CD14-positive monocyte (primary cell): ENCODE data around the gene HSPG2. TPM values are rescaled to one million over a fixed set of nuclear protein-coding genes. Genes with fewer than 3 reads are reported as not detected.
"Not testable (repeated sequence)": the region's sequence is repeated elsewhere in the genome, so short reads cannot be mapped to it uniquely, and the experiment has no call there.

Source experiments
- DNase-seq, 3 donors: peaks; one replicate each; pipeline ENCODE4 v3.0.0-alpha.2; 2011 to 2022
- H2AFZ ChIP-seq: 2 replicates; pipeline ENCODE4 v1.6.0; 2012; ENCODE audit warnings: mild to moderate bottlenecking, low read depth, low read length, inconsistent platforms; ENCODE audit not compliant: insufficient read depth, poor library complexity, severe bottlenecking
- H3K27ac ChIP-seq, 2 donors: 1 replicate in 1 of 2; 2 replicates in 1 of 2; pipeline ENCODE4 v1.5.1; 2012 to 2013; ENCODE audit warnings: low read length in 2 of 2, control low read depth in 1 of 2, inconsistent platforms in 1 of 2, low read depth in 1 of 2, mild to moderate bottlenecking in 1 of 2
- H3K27me3 ChIP-seq, 2 donors: one replicate each; pipeline versions ENCODE4 v1.6.0 to v1.6.1; 2011 to 2013; ENCODE audit warnings: low read length in 2 of 2; ENCODE audit not compliant: control insufficient read depth in 2 of 2, insufficient read depth in 2 of 2
- H3K36me3 ChIP-seq, 2 donors: replicated peaks in 1 of 2; 1 replicate in 1 of 2; 2 replicates in 1 of 2; pipeline versions ENCODE4 v1.5.1 to v1.6.1; 2012 to 2013; ENCODE audit warnings: low read length in 2 of 2, control low read depth in 1 of 2, inconsistent platforms in 1 of 2, mild to moderate bottlenecking in 1 of 2; ENCODE audit not compliant: insufficient read depth in 2 of 2, control insufficient read depth in 1 of 2
- H3K4me1 ChIP-seq, 2 donors: 1 replicate in 1 of 2; 2 replicates in 1 of 2; pipeline versions ENCODE4 v1.5.1 to v1.6.1; 2012 to 2013; ENCODE audit warnings: low read length in 2 of 2, control low read depth in 1 of 2, inconsistent platforms in 1 of 2, mild to moderate bottlenecking in 1 of 2, moderate library complexity in 1 of 2; ENCODE audit not compliant: insufficient read depth in 2 of 2, control insufficient read depth in 1 of 2
- H3K4me2 ChIP-seq: replicated peaks from 2 replicates; pipeline ENCODE3; 2012; ENCODE audit warnings: low read length, moderate library complexity, mild to moderate bottlenecking; ENCODE audit not compliant: poor library complexity, severe bottlenecking; ENCODE audit errors: extremely low read depth
- H3K4me3 ChIP-seq, 3 experiments: fragments of 200-600 bp in 1 of 3; sonication (generic) in 1 of 3; replicated peaks in 1 of 3; 1 replicate in 2 of 3; 2 replicates in 1 of 3; pipeline ENCODE4 v1.5.1; 2011 to 2013; ENCODE audit warnings: low read length in 3 of 3, mild to moderate bottlenecking in 3 of 3, control low read depth in 2 of 3, low read depth in 2 of 3, inconsistent platforms in 1 of 3, moderate library complexity in 1 of 3
- H3K79me2 ChIP-seq: 2 replicates; pipeline ENCODE4 v1.6.0; 2012; ENCODE audit warnings: mild to moderate bottlenecking, control low read depth, inconsistent platforms, low read length, moderate library complexity; ENCODE audit not compliant: insufficient read depth
- H3K9ac ChIP-seq: 2 replicates; pipeline ENCODE4 v1.6.0; 2017; ENCODE audit warnings: low read length, mild to moderate bottlenecking; ENCODE audit not compliant: insufficient read depth, poor library complexity, severe bottlenecking
- H3K9me3 ChIP-seq, 2 donors: replicated peaks in 1 of 2; 1 replicate in 1 of 2; 2 replicates in 1 of 2; pipeline versions ENCODE4 v1.5.1 to v1.6.1; 2012 to 2013; ENCODE audit warnings: low read length in 2 of 2, control low read depth in 1 of 2; ENCODE audit not compliant: control insufficient read depth in 1 of 2, insufficient read depth in 1 of 2
- H4K20me1 ChIP-seq: 2 replicates; pipeline ENCODE4 v1.6.0; 2012; ENCODE audit warnings: mild to moderate bottlenecking, low read length, control low read depth, moderate library complexity; ENCODE audit not compliant: insufficient read depth
- H3K27ac Mint-ChIP-seq, 7 donors: one replicate each; pipeline ENCODE4 v1.8.0; 2020; ENCODE audit warnings: mild to moderate bottlenecking in 7 of 7, mixed read lengths in 7 of 7, moderate library complexity in 6 of 7, inconsistent platforms in 2 of 7
- H3K27me3 Mint-ChIP-seq, 3 donors: one replicate each; pipeline ENCODE4 v1.8.0; 2021 to 2022; ENCODE audit warnings: low read depth in 3 of 3, mild to moderate bottlenecking in 3 of 3, mixed read lengths in 3 of 3, moderate library complexity in 3 of 3, inconsistent platforms in 1 of 3
- H3K36me3 Mint-ChIP-seq, 2 donors: one replicate each; pipeline ENCODE4 v1.8.0; 2020; ENCODE audit warnings: mixed read lengths in 2 of 2, inconsistent platforms in 1 of 2, mild to moderate bottlenecking in 1 of 2
- H3K4me1 Mint-ChIP-seq: one replicate; pipeline ENCODE4 v1.8.0; 2020; ENCODE audit warnings: mild to moderate bottlenecking, mixed read lengths
- H3K4me3 Mint-ChIP-seq, 2 donors: one replicate each; pipeline ENCODE4 v1.8.0; 2020; ENCODE audit warnings: mild to moderate bottlenecking in 2 of 2, mixed read lengths in 2 of 2, moderate library complexity in 1 of 2
- H3K9me3 Mint-ChIP-seq, 7 donors: one replicate each; pipeline ENCODE4 v1.8.0; 2020 to 2022; ENCODE audit warnings: mixed read lengths in 7 of 7, mild to moderate bottlenecking in 6 of 7, moderate library complexity in 6 of 7, inconsistent platforms in 2 of 7
- WGBS: methylation state at CpG from one replicate; pipeline ENCODE4 v1.1.5; 2013; ENCODE audit warnings: missing lambda C conversion rate; ENCODE audit not compliant: insufficient coverage; 5-methylcytosine and 5-hydroxymethylcytosine counted together
- intact Hi-C, 2 donors: fragments of 100-400 bp; cut with micrococcal nuclease; formaldehyde crosslinking; loops; one replicate each; pipeline versions ENCODE4 v1.15.0 to v1.15.1; 2023
- polyA plus RNA-seq, 3 donors: library from polyadenylated mRNA; depleted of rRNA in 1 of 3; unstranded in 2 of 3; stranded (reverse) in 1 of 3; fragments of 300-500 nt in 2 of 3; fragments of >200 nt in 1 of 3; fragmentation: Illumina TruSeq in 2 of 3; gene quantifications; 1 replicate in 2 of 3; 2 replicates in 1 of 3; pipeline ENCODE4 v1.2.3, GENCODE V29; 2012 to 2021

The HSPG2 gene
- polyA plus RNA-seq, 3 donors = 0.44 TPM; not detected in 2

DNA sequence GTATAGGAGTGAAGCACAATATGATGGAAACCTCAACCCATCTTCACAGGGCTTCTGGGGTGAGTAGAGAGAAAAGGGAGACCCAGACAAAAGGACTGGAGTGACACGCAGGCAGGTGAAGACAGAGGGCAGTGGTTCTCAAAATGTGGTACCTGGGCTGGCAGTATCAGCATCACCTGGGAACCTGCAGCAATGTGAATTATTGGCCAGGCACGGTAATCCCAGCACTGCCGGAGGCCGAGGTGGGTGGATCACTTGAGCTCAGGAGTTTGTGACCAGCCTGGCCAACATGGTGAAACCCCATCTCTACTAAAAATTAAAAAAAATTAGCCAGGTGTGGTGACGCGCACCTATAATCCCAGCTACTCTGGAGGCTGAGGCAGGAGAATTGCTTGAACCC is 45.0 kb upstream of the HSPG2 start:
- 86% methylated on average over 3 of the region's 6 CpGs for WGBS

DNA sequence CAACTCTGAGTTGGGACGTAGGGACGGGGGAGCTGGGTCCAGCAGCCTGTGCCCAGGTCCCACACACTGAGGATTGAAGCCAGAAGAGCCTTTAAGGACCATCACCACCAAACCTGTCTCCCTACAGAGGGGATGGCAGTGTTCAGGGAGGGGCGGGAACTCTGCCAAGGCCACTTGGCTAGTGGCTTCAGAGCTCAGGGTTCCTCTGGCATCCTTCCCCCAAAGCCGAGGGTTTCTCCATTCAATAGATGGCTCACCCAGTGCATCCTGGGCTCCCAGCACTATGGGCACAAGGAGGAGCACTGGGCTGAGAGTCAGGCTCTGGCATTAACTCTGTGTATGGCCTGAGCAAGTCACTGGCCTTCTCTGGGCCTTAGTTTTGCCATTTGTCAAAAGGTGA is 44.1 kb upstream of the HSPG2 start:
- H3K4me3 ChIP-seq, H3K36me3 Mint-ChIP-seq, H3K27ac ChIP-seq, H3K27ac Mint-ChIP-seq, H3K36me3 ChIP-seq, H3K4me2 ChIP-seq, H3K27me3 Mint-ChIP-seq, DNase-seq, H3K4me1 ChIP-seq, H3K9ac ChIP-seq, H2AFZ ChIP-seq, H4K20me1 ChIP-seq, H3K9me3 Mint-ChIP-seq, H3K27me3 ChIP-seq, H3K4me1 Mint-ChIP-seq, H3K79me2 ChIP-seq, H3K4me3 Mint-ChIP-seq, H3K9me3 ChIP-seq, intact Hi-C loops: not testable (repeated sequence)
- 88% methylated on average over 1 of the region's 4 CpGs for WGBS

More for the DNA sequence above, 45.0 kb upstream of the HSPG2 start:
- H3K9me3 Mint-ChIP-seq, H3K36me3 Mint-ChIP-seq, H3K4me1 ChIP-seq, H3K79me2 ChIP-seq, H3K27ac Mint-ChIP-seq, H3K36me3 ChIP-seq, H4K20me1 ChIP-seq, H2AFZ ChIP-seq, H3K4me2 ChIP-seq, H3K9me3 ChIP-seq, H3K27me3 Mint-ChIP-seq, H3K4me1 Mint-ChIP-seq, H3K4me3 Mint-ChIP-seq, H3K4me3 ChIP-seq, H3K27me3 ChIP-seq, H3K9ac ChIP-seq, intact Hi-C loops, H3K27ac ChIP-seq, DNase-seq: not testable (repeated sequence)

DNA sequence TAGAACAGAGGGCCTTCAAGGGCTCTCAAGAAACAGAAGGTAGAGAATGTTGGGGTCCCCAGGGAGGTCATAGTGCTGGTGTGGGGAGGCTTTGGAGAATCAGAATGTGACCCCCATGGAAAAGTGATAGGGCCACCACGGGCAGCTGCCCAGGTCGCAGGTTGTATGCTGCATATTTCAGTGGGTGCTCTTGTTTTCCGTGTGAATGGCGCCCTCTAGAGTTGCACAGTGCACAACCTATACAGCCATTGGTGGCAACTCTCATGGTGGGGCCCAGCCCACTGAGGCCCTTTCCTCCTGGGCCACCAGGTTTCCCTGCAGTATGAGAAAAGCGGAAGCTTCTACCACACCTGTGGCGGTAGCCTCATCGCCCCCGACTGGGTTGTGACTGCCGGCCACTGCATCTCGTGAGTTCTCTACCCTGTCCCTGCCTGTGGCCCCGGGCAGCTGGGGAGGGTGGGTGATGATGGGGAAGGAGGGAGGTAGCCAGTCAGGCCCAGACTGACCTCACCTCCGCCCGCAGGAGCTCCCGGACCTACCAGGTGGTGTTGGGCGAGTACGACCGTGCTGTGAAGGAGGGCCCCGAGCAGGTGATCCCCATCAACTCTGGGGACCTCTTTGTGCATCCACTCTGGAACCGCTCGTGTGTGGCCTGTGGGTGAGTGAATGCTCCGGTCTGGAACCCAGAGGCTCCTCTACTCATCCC is 43.6 kb upstream of the HSPG2 start:
- H3K4me1 Mint-ChIP-seq, H2AFZ ChIP-seq, H3K9me3 ChIP-seq, H3K9me3 Mint-ChIP-seq, H3K27ac Mint-ChIP-seq, H3K36me3 Mint-ChIP-seq, H3K27ac ChIP-seq, H3K4me3 Mint-ChIP-seq, H4K20me1 ChIP-seq, H3K4me1 ChIP-seq, DNase-seq, H3K27me3 ChIP-seq, H3K4me3 ChIP-seq, H3K4me2 ChIP-seq, H3K79me2 ChIP-seq, H3K27me3 Mint-ChIP-seq, intact Hi-C loops, H3K36me3 ChIP-seq, H3K9ac ChIP-seq: not testable (repeated sequence)
- 88% methylated on average over 13 of the region's 21 CpGs for WGBS

DNA sequence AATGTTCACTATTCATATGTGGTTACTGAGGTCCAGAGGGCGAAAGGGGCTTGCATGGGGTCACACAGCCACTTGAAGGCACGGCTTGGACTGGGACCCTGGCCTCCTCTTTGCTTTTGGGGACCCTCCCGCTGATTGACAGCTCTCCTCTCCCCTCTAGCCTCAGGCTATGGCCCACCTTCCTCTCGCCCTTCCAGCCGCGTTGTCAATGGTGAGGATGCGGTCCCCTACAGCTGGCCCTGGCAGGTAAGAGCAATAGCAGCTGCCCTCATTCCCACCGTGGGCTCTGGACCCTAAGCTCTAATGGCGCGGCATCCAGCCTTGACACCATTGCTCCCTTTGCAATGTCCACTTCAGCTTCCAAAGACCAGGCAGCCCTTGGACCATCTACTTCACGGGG is 41.1 kb upstream of the HSPG2 start:
- H3K9me3 Mint-ChIP-seq, H3K4me1 Mint-ChIP-seq, intact Hi-C loops, H3K79me2 ChIP-seq, H3K27me3 Mint-ChIP-seq, H4K20me1 ChIP-seq, H3K36me3 ChIP-seq, H3K4me3 ChIP-seq, H3K27me3 ChIP-seq, H2AFZ ChIP-seq, H3K9ac ChIP-seq, H3K27ac ChIP-seq, H3K9me3 ChIP-seq, DNase-seq, H3K36me3 Mint-ChIP-seq, H3K4me3 Mint-ChIP-seq, H3K4me2 ChIP-seq, H3K4me1 ChIP-seq: not testable (repeated sequence)
- peak overlapping the region in 1 of 7 donors; percentile 15 for H3K27ac Mint-ChIP-seq
- 91% methylated on average over 10 of the region's 11 CpGs for WGBS
